BE2C (cell line): ENCODE measurements around the gene MOXD1.
"Not testable (repeated sequence)": the region's sequence is repeated elsewhere in the genome, so short reads cannot be mapped to it uniquely, and the experiment has no call there.

Experiments used
- DNase-seq: peaks from one replicate; pipeline ENCODE4 v3.0.0-alpha.2; 2020
- H3K27me3 ChIP-seq: fragments of 250-450 bp; sonication (Bioruptor Pico); 2 replicates; pipeline ENCODE4 v1.5.1; 2020; ENCODE audit warnings: mild to moderate bottlenecking
- H3K36me3 ChIP-seq: fragments of 250-450 bp; sonication (Bioruptor Pico); 2 replicates; pipeline ENCODE4 v1.5.1; 2020; ENCODE audit warnings: mild to moderate bottlenecking
- H3K4me1 ChIP-seq: fragments of 250-450 bp; sonication (Bioruptor Pico); 2 replicates; pipeline ENCODE4 v1.5.1; 2020
- H3K4me3 ChIP-seq: 2 replicates; pipeline ENCODE4 v1.5.1; 2011; ENCODE audit warnings: low read depth, low read length
- H3K9me3 ChIP-seq: fragments of 250-450 bp; sonication (Bioruptor Pico); 2 replicates; pipeline ENCODE4 v1.5.1; 2020
- TF ChIP-seq, protein P1 (sequence below): IDR thresholded peaks from 2 replicates; pipeline ENCODE4 v1.5.1; 2012; ENCODE audit warnings: mild to moderate bottlenecking, low read depth, low read length

Gene MOXD1

DNA sequence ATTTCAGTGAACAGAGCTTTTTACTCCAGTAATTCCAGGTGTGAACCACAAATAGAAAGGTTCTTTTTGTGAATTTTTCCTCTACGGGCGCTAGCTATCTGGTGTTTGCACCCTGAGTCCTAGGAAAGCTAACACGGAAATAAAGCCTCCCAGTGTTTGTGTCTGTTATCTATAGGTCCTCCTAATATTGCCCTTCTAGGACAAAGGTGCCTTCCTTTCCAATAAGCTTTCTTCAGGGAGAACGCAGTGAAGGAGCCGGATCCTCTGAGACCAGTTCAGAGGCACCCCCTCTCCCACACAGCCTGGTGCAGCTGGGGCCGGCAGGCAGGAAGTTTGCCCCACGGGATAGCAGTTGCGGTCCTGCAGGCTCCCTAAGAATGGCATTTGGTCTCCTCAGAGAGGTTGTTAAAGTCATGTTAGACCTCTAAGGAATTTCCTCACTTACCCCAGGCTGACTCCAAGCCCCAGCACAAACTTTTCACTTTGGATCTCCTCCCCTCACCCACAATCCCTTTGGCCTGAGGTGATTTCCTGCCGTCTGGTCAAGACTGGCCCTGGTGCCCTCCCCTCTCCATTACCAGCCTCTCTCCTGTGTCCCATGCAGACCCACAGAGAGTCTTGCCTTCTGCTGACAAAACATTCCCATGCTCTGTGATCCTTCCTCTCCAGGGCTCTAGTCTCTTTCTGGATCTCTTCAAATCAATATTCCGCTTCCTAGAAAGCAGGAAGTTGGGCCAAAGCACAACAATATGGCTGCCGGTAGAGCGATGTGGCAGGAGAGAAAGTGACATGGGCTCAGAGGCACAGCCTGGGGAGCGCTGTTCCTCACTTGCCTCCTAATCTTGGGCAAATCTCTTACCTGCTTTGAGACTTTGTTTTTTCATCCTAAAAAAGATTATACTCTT, 126.0 kb downstream of the MOXD1 start:
- TF ChIP-seq, protein P1, sequence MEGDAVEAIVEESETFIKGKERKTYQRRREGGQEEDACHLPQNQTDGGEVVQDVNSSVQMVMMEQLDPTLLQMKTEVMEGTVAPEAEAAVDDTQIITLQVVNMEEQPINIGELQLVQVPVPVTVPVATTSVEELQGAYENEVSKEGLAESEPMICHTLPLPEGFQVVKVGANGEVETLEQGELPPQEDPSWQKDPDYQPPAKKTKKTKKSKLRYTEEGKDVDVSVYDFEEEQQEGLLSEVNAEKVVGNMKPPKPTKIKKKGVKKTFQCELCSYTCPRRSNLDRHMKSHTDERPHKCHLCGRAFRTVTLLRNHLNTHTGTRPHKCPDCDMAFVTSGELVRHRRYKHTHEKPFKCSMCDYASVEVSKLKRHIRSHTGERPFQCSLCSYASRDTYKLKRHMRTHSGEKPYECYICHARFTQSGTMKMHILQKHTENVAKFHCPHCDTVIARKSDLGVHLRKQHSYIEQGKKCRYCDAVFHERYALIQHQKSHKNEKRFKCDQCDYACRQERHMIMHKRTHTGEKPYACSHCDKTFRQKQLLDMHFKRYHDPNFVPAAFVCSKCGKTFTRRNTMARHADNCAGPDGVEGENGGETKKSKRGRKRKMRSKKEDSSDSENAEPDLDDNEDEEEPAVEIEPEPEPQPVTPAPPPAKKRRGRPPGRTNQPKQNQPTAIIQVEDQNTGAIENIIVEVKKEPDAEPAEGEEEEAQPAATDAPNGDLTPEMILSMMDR: no peak
- Histone ChIP-seq H3K27me3 (peaks cover 8% of the 10 kb centered on the region), H3K9me3 (no peaks in the 10 kb centered on the region), H3K36me3 (no peaks in the 10 kb centered on the region), H3K4me1 (no peaks in the 10 kb centered on the region), H3K4me3 (no peak overlapping the region)
- no peak for DNase-seq

DNA sequence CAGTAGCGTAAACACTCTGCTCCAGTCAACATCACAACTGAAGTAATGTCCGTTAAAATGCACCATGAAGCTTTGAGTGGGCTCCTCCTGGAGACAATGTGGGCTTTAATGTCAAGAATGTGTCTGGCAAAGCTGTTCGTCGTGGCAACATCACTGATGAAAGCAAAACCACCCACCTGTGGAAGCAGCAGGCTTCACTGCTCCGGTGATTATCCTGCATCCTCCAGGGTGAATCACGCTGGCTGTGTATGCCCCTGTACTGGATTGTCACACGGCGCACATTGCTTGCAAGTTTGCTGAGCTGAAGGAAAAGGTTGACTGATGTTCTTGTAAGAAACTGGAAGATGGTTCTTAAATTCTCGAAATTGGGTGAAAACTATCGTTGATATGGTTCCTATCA, 128.5 kb downstream of the MOXD1 start:
- no peaks in the 10 kb centered on the region for H3K9me3 ChIP-seq
- H3K27me3 ChIP-seq: peaks cover 8% of the 10 kb centered on the region
- TF ChIP-seq, protein P1: no peak
- no peak for DNase-seq
- no peaks in the 10 kb centered on the region for H3K4me1 ChIP-seq
- no peak overlapping the region for H3K4me3 ChIP-seq
- H3K36me3 ChIP-seq: no peaks in the 10 kb centered on the region

DNA sequence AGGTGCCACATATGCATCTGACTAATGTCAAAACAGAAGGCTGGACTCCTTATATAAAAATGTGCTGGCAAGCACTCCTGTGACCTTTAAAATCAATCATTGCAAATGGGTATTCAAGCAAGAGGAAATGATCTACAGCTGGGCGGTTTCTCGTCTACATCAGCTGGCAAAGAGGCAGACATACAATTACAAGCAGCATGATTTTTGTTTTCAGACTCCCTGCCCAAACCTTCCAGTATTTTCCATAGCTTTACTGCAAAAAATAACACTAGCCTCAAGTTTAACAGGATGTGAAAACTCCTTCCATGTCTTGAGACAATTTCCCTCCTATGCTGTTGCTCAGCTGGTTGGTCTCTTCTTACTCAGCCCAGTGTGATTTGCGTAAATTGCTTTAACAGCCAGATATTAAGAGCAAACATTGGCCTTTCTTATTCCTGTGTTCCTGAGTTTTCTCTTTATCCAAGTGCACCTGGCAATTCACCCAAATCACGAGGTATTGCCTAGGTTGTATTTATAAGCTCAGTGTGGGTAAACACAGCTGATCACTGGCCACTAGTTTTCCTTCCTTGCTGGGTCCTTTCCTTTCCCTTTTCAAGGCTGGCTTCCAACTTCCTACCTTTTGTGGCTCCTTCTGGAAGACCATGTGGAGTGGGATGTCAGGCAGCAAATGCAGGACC, 130.4 kb downstream of the MOXD1 start:
- no peak overlapping the region for H3K4me3 ChIP-seq
- no peaks in the 10 kb centered on the region for H3K9me3 ChIP-seq
- H3K27me3 ChIP-seq: peaks cover 8% of the 10 kb centered on the region
- TF ChIP-seq, protein P1: no peak
- no peak for DNase-seq
- H3K36me3 ChIP-seq: no peaks in the 10 kb centered on the region
- H3K4me1 ChIP-seq: no peaks in the 10 kb centered on the region

DNA sequence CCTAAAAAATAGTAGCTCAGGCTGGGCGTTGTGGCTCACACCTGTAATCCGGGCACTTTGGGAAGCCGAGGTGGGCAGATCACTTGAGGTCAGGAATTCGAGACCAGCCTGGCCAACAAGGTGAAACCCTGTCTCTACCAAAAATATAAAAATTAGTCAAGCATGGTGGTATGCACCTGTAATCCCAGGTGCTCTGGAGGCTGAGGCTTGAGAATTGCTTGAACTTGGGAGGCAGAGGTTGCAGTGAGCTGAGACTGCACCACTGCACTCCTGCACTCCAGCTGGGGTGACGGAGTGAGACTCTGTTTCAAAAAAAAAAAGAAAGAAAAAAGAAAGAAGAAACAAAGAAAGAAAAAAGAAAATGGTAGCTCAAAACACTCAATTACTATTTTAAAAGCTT, 132.6 kb downstream of the MOXD1 start:
- H3K27me3 ChIP-seq, H3K4me3 ChIP-seq, DNase-seq, H3K4me1 ChIP-seq, H3K9me3 ChIP-seq, H3K36me3 ChIP-seq: not testable (repeated sequence)

DNA sequence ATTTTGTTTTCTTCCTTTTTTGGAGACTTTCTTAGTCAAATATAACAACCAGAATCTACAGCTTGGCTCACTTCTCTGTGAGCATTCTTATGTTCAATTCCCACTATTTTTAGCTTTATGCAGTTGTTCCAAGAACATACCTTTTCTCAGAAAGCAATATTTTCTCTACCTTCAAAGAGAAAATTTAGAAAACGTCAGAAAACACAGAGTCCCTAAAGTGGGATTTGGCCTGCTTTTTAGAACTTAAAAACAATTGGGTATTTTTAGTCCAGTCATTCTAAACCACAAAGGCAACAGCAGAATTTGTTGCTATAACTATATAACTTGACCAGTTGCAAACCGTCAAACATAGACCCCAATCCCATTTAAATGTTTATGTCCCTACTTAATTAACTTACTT, 133.1 kb downstream of the MOXD1 start:
- H3K36me3 ChIP-seq: no peaks in the 10 kb centered on the region
- no peaks in the 10 kb centered on the region for H3K9me3 ChIP-seq
- TF ChIP-seq, protein P1: no peak
- H3K27me3 ChIP-seq: no peaks in the 10 kb centered on the region; the same call in 1 of the 2 replicates
- no peak overlapping the region for H3K4me3 ChIP-seq
- H3K4me1 ChIP-seq: no peaks in the 10 kb centered on the region
- DNase-seq: no peak

DNA sequence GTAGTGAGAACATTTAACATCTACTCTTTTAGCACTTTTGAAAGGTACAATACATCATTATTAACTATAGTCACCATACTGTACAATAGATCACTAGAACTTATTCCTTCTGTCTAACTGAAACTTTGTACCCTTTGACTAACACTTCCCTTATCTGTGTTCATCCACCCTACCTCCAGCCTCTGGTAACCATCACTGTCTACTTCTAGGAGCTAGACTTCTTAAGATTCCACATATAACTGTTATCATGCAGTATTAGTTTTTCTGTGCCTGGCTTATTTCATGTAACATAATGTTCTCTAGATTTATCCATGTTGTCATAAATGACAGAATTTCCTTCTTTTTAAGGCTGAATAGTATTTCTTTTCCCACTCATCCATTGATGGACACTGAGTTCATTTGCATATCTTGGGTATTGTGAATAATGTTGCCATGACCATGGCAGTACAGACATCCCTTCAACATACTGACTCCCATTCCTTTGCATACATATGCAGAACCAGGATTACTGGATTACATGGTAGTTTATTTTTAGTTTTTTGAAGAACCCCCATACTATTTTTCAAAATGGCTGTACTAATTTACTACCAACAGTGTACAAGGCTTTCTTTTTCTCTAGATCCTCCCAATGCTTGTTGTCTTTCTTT, 135.7 kb downstream of the MOXD1 start:
- TF ChIP-seq, protein P1: no peak
- Histone ChIP-seq H3K4me1 (no peaks in the 10 kb centered on the region), H3K4me3 (no peak overlapping the region), H3K27me3 (no peaks in the 10 kb centered on the region; the same call in 1 of the 2 replicates), H3K9me3 (no peaks in the 10 kb centered on the region), H3K36me3 (no peaks in the 10 kb centered on the region)
- no peak for DNase-seq
